GM06990 (cell line): ENCODE results near the gene KANTR.

Source experiments
- DNase-seq: peaks from one replicate; pipeline ENCODE4 v3.0.0-alpha.2; 2011; ENCODE audit not compliant: insufficient read length; ENCODE audit errors: extremely low read depth
- H3K27me3 ChIP-seq: replicated peaks from 2 replicates; pipeline ENCODE4 v1.6.0; 2011; ENCODE audit warnings: low read length; ENCODE audit not compliant: control insufficient read depth, insufficient read depth
- H3K36me3 ChIP-seq: 2 replicates; pipeline ENCODE4 v1.5.1; 2011; ENCODE audit warnings: low read length; ENCODE audit not compliant: control insufficient read depth, insufficient read depth
- H3K4me3 ChIP-seq: replicated peaks from 2 replicates; pipeline ENCODE4 v1.5.1; 2011; ENCODE audit warnings: low read depth, mild to moderate bottlenecking, control low read depth, low read length
- CTCF ChIP-seq: IDR thresholded peaks from 2 replicates; pipeline ENCODE4 v1.5.1; 2011; ENCODE audit warnings: low read length, control low read depth, mild to moderate bottlenecking, inconsistent platforms; ENCODE audit not compliant: insufficient read depth, poor library complexity, severe bottlenecking

Gene KANTR

GRCh38 chrX:53087388-53087831 is 6.5 kb upstream of the KANTR start:
- no peak for DNase-seq
- TF ChIP-seq CTCF = no peak
- Histone ChIP-seq H3K27me3 (no peaks in the 10 kb centered on the region), H3K36me3 (peaks cover 2% of the 10 kb centered on the region), H3K4me3 (no peak overlapping the region)

DNA sequence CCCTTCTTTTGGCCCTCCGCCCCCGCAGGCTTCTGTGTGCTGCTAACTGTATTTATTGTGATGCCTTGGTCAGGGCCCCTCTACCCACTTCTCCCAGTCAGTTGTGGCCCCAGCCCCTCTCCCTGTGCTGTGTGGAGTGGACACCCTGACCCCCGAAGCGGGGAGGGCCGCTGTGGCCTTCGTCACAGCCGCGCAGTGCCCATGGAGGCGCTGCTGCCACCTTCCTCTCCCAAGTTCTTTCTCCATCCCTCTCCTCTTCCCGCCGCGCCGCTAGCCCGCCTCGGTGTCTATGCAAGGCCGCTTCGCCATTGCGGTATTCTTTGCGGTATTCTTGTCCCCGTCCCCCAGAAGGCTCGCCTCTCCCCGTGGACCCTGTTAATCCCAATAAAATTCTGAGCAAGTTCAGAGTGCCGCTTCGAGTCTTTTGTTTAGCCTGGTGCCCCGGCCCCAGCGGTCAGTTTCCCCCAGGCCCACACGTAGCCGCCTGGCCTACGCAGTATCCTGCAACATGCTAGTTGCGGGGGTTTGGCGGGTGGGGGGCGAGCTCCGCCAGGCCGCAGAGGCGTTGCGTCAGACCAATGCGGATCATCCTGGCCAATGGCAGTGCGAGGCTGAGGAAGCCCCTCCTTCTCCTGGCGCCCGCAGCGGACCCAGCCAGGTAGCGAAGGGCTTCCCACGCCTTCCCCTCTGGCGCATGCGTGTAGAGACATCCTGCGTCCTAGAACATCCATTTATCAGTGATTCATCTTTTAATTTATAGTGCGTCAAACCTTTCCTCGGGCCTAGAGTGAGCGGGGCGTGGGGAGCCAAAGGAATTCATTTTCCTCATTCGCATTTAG is 5.6 kb upstream of the KANTR start:
- peak overlapping the region; percentile 48 for H3K4me3 ChIP-seq
- peak; percentile 61 for DNase-seq
- peaks cover 2% of the 10 kb centered on the region for H3K36me3 ChIP-seq
- no peaks in the 10 kb centered on the region for H3K27me3 ChIP-seq
- no peak for TF ChIP-seq CTCF

DNA sequence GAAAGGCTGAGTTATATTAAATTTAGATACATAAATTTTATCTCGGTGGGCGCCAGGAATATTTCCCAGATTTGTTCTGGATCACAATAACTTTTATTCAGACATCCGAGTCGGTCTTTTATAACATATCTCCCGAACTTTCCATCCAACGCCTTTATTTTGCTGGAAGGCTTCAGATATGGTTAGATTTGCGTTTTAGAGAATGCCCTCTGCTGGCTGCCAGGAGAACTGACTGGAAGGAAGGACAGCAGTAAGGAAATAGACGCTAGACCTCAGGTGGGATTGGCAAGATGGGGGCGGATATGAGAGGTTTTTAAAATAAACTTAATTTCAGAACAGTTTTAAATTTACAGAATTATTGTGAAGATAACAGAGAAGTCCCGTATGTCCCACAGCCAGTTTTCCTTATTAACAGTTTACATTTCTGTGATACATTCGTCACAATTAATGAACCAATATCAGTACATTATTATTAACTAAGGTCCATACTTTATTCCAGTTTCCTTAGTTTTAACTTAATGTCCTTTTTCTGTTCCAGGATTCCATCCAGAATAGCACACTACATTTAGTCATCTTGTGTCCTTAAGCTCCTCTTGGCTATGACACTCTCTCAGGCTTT is 4.6 kb upstream of the KANTR start:
- peak overlapping the region; percentile 48 for H3K4me3 ChIP-seq
- peak; percentile 88 for TF ChIP-seq CTCF
- no peaks in the 10 kb centered on the region for H3K27me3 ChIP-seq
- peaks cover 2% of the 10 kb centered on the region for H3K36me3 ChIP-seq
- DNase-seq = no peak

GRCh38 chrX:53089925-53090324 is 4.0 kb upstream of the KANTR start:
- Histone ChIP-seq H3K36me3 (peaks cover 2% of the 10 kb centered on the region), H3K4me3 (no peak overlapping the region), H3K27me3 (no peaks in the 10 kb centered on the region)
- DNase-seq = no peak
- no peak for TF ChIP-seq CTCF

DNA sequence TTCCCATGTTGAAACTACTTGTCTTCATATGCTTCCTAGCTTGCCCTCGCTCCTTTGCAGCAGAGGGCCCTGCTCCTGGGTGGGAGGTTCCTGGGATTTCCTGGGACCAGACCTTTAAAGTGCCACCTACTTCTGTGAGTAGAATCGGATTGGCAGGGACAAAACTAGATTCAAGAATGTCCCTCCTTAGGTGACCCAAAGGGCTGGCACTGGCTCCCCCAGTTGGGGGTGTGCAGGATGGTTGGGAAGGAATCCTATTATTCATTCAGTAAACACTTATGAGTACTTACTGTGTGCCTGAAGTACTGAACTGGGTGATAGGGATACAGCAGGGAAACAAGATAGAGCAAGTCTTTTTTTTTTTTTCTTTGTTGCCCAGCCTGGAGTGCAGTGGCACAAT is 2.6 kb upstream of the KANTR start:
- no peaks in the 10 kb centered on the region for H3K27me3 ChIP-seq
- no peak overlapping the region for H3K4me3 ChIP-seq
- no peaks in the 10 kb centered on the region; the same call in 1 of the 2 replicates for H3K36me3 ChIP-seq
- DNase-seq = no peak
- no peak for TF ChIP-seq CTCF
